WTC11 (cell line): ENCODE data around the gene LDB2. TPM values are rescaled to one million over a fixed set of nuclear protein-coding genes. Genes with fewer than 3 reads are reported as not detected.

Experiments
- ATAC-seq: fragments of 200-7000 bp; cut with Tn5 transposase; 2 replicates; pipeline ENCODE4 v1.10.0; 2021; ENCODE audit warnings: mild to moderate bottlenecking, moderate library complexity
- CTCF ChIA-PET: fragments of 300-600 bp; sonication (Branson Sonifier 250); formaldehyde crosslinking; loops from one replicate; lab custom pipeline; 2021; ENCODE audit warnings: antibody characterized with exemption; lab: Charles Lee
- POLR2A ChIA-PET: fragments of 350-600 bp; sonication (Branson Sonifier 250); formaldehyde crosslinking; loops from one replicate; lab custom pipeline; 2021; ENCODE audit warnings: antibody characterized with exemption; lab: Charles Lee
- DNase-seq: peaks from one replicate; pipeline ENCODE4 v3.0.0; 2021; ENCODE audit warnings: low spot score
- H3K27ac Mint-ChIP-seq: 2 replicates; pipeline ENCODE4 v1.8.0; 2021; ENCODE audit warnings: mixed read lengths
- H3K27me3 Mint-ChIP-seq: 2 replicates; pipeline ENCODE4 v1.8.0; 2021; ENCODE audit warnings: low read depth, mild to moderate bottlenecking, moderate library complexity, mixed read lengths
- H3K36me3 Mint-ChIP-seq: 2 replicates; pipeline ENCODE4 v1.8.0; 2021; ENCODE audit warnings: mixed read lengths
- H3K4me1 Mint-ChIP-seq: 2 replicates; pipeline ENCODE4 v1.8.0; 2022; ENCODE audit warnings: mixed read lengths
- H3K4me3 Mint-ChIP-seq: 2 replicates; pipeline ENCODE4 v1.8.0; 2021; ENCODE audit warnings: mild to moderate bottlenecking, moderate library complexity, mixed read lengths
- H3K9me3 Mint-ChIP-seq: 2 replicates; pipeline ENCODE4 v1.8.0; 2021; ENCODE audit warnings: mixed read lengths
- AFF4 ChIP-seq: sonication (generic); formaldehyde crosslinking; IDR thresholded peaks from 2 replicates; pipeline ENCODE4 v1.8.1; 2023; ENCODE audit warnings: mild to moderate bottlenecking, missing genetic modification reagents, borderline replicate concordance
- AR ChIP-seq: fragments of 250-450 bp; sonication (Bioruptor Pico); IDR thresholded peaks from 2 replicates; pipeline ENCODE4 v1.9.0; 2021; ENCODE audit warnings: mild to moderate bottlenecking
- ATF2 ChIP-seq: sonication (generic); formaldehyde crosslinking; IDR thresholded peaks from 2 replicates; pipeline ENCODE4 v1.8.1; 2022; ENCODE audit warnings: low read depth, missing genetic modification reagents, borderline replicate concordance
- CREM ChIP-seq: sonication (generic); formaldehyde crosslinking; IDR thresholded peaks from 2 replicates; pipeline ENCODE4 v1.8.1; 2022; ENCODE audit warnings: mild to moderate bottlenecking, missing genetic modification reagents, moderate library complexity
- ERG ChIP-seq: fragments of 250-450 bp; sonication (Bioruptor Pico); IDR thresholded peaks from 2 replicates; pipeline ENCODE4 v1.8.0; 2021; ENCODE audit warnings: mild to moderate bottlenecking
- ETV6 ChIP-seq: sonication (generic); formaldehyde crosslinking; IDR thresholded peaks from 2 replicates; pipeline ENCODE4 v1.8.1; 2022; ENCODE audit warnings: mild to moderate bottlenecking, missing genetic modification reagents
- GTF2I ChIP-seq: fragments of 250-450 bp; sonication (Bioruptor Pico); conservative IDR thresholded peaks from 2 replicates; pipeline ENCODE4 v1.4.0; 2021; ENCODE audit warnings: mild to moderate bottlenecking
- MAX ChIP-seq: sonication (generic); formaldehyde crosslinking; IDR thresholded peaks from 2 replicates; pipeline ENCODE4 v1.8.0; 2022; ENCODE audit warnings: mild to moderate bottlenecking, missing genetic modification reagents
- MYBL2 ChIP-seq: sonication (generic); formaldehyde crosslinking; IDR thresholded peaks from 2 replicates; pipeline ENCODE4 v1.8.1; 2023; ENCODE audit warnings: mild to moderate bottlenecking, moderate library complexity, missing genetic modification reagents
- NFYB ChIP-seq: sonication (generic); formaldehyde crosslinking; conservative IDR thresholded peaks from 2 replicates; pipeline ENCODE4 v1.8.0; 2022; ENCODE audit warnings: low read depth, missing genetic modification reagents
- OVOL2 ChIP-seq: fragments of 250-450 bp; sonication (Bioruptor Pico); IDR thresholded peaks from 2 replicates; pipeline ENCODE4 v1.9.0; 2021; ENCODE audit warnings: mild to moderate bottlenecking, borderline replicate concordance
- TCF7 ChIP-seq: sonication (generic); formaldehyde crosslinking; IDR thresholded peaks from 2 replicates; pipeline ENCODE4 v1.8.0; 2022; ENCODE audit warnings: mild to moderate bottlenecking, low read depth, missing genetic modification reagents, moderate library complexity
- TP53 ChIP-seq: sonication (generic); formaldehyde crosslinking; IDR thresholded peaks from 2 replicates; pipeline ENCODE4 v1.8.1; 2023; ENCODE audit warnings: mild to moderate bottlenecking, missing genetic modification reagents
- USF2 ChIP-seq: sonication (generic); formaldehyde crosslinking; IDR thresholded peaks from 2 replicates; pipeline ENCODE4 v1.8.1; 2023; ENCODE audit warnings: mild to moderate bottlenecking, missing genetic modification reagents, moderate library complexity
- ZBTB43 ChIP-seq: sonication (generic); formaldehyde crosslinking; IDR thresholded peaks from 2 replicates; pipeline ENCODE4 v1.8.1; 2023; ENCODE audit warnings: mild to moderate bottlenecking, missing genetic modification reagents
- ZNF138 ChIP-seq: sonication (generic); formaldehyde crosslinking; conservative IDR thresholded peaks from 2 replicates; pipeline ENCODE4 v1.8.1; 2022; ENCODE audit warnings: mild to moderate bottlenecking, moderate library complexity, missing genetic modification reagents
- ZNF263 ChIP-seq: sonication (generic); formaldehyde crosslinking; IDR thresholded peaks from 2 replicates; pipeline ENCODE4 v1.8.1; 2022; ENCODE audit warnings: low read depth, mild to moderate bottlenecking, moderate library complexity, missing genetic modification reagents
- ZNF396 ChIP-seq: fragments of 250-450 bp; sonication (Bioruptor Pico); IDR thresholded peaks from 2 replicates; pipeline ENCODE4 v1.8.0; 2021; ENCODE audit warnings: mild to moderate bottlenecking, moderate library complexity, borderline replicate concordance
- total RNA-seq: library from RNA; stranded (reverse); gene quantifications from 3 replicates; pipeline ENCODE4 v1.2.3, GENCODE V29; 2021

Gene LDB2
- total RNA-seq, 1 experiment from 2014 or later, result 62.4 TPM

- Mint-ChIP-seq H3K4me3 (no peak overlapping the region), H3K27ac (no peak overlapping the region), H3K4me1 (peaks cover 17% of the 10 kb centered on the region), H3K9me3 (peaks cover 21% of the 10 kb centered on the region), H3K27me3 (no peaks in the 10 kb centered on the region), H3K36me3 (peaks cover 35% of the 10 kb centered on the region)
- DNase-seq (no peak), ATAC-seq (no peak)
- ChIA-PET CTCF (no interaction called here), POLR2A (no interaction called here)
- TF ChIP-seq ZNF396 (CRISPR knock-in tag), result no peak
- no peak for TF ChIP-seq TCF7
- no peak for TF ChIP-seq NFYB
- TF ChIP-seq AFF4 (CRISPR knock-in tag), result no peak
- TF ChIP-seq ZBTB43, result no peak
- TF ChIP-seq ZNF138, result no peak
- no peak for TF ChIP-seq MAX
- no peak for TF ChIP-seq ZNF263 (CRISPR knock-in tag)
- TF ChIP-seq ETV6, result no peak
- no peak for TF ChIP-seq ERG (CRISPR knock-in tag)
These were observed 231.0 kb downstream of the LDB2 start for GRCh38 chr4:16667464-16667863.

GRCh38 chr4:16665942-16666551 is 232.4 kb downstream of the LDB2 start:
- ATAC-seq, result no peak
- Mint-ChIP-seq H3K36me3 (peaks cover 40% of the 10 kb centered on the region), H3K27me3 (no peaks in the 10 kb centered on the region), H3K4me1 (peaks cover 29% of the 10 kb centered on the region), H3K27ac (no peak overlapping the region), H3K4me3 (no peak overlapping the region), H3K9me3 (peaks cover 21% of the 10 kb centered on the region)
- POLR2A ChIA-PET, result no interaction called here
- no peak for DNase-seq
- CTCF ChIA-PET, result no interaction called here
- TF ChIP-seq ZNF396 (CRISPR knock-in tag), result no peak
- no peak for TF ChIP-seq ETV6
- no peak for TF ChIP-seq TP53 (CRISPR knock-in tag)
- no peak for TF ChIP-seq USF2 (CRISPR knock-in tag)
- TF ChIP-seq ATF2 (CRISPR knock-in tag), result no peak
- TF ChIP-seq GTF2I, result no peak
- TF ChIP-seq CREM (CRISPR knock-in tag), result no peak
- TF ChIP-seq AR (CRISPR knock-in tag), result no peak
- no peak for TF ChIP-seq AFF4 (CRISPR knock-in tag)
- no peak for TF ChIP-seq OVOL2 (CRISPR knock-in tag)
- no peak for TF ChIP-seq MAX
- TF ChIP-seq MYBL2 (CRISPR knock-in tag), result no peak
